ENCODE measurements around the gene LRRC7.
"Not testable (repeated sequence)": the region's sequence is repeated elsewhere in the genome, so short reads cannot be mapped to it uniquely, and the experiment has no call there.

Gene LRRC7

GRCh38 chr1:70039485-70039884 lies 471.8 kb downstream of the LRRC7 start:
- DNase-seq (ENCODE audit: low read depth, low spot score) = no peak

GRCh38 chr1:70041317-70042045 lies 473.8 kb downstream of the LRRC7 start:
- no peak for DNase-seq (ENCODE audit: low read depth, low spot score)

GRCh38 chr1:70042090-70042731 lies 474.5 kb downstream of the LRRC7 start:
- DNase-seq (ENCODE audit: low read depth, low spot score) = no peak

GRCh38 chr1:70043804-70044203 lies 476.1 kb downstream of the LRRC7 start:
- DNase-seq (ENCODE audit: low read depth, low spot score) = peak; percentile 3

GRCh38 chr1:70044832-70045231 lies 477.1 kb downstream of the LRRC7 start:
- DNase-seq (ENCODE audit: low read depth, low spot score) = no peak

- DNase-seq (ENCODE audit: low read depth, low spot score) = not testable (repeated sequence)
These were observed 477.9 kb downstream of the LRRC7 start for GRCh38 chr1:70045581-70045980.

GRCh38 chr1:70048336-70049094 lies 480.8 kb downstream of the LRRC7 start:
- no peak for DNase-seq (ENCODE audit: low read depth, low spot score)

- no peak for DNase-seq (ENCODE audit: low read depth, low spot score)
These were observed 484.2 kb downstream of the LRRC7 start for GRCh38 chr1:70051926-70052325.

- no peak for DNase-seq (ENCODE audit: low read depth, low spot score)
These were observed 489.8 kb downstream of the LRRC7 start for GRCh38 chr1:70057500-70057899.

- DNase-seq (ENCODE audit: low read depth, low spot score) = no peak
These were observed 493.5 kb downstream of the LRRC7 start for GRCh38 chr1:70061231-70061630.

GRCh38 chr1:70063861-70064260 lies 496.1 kb downstream of the LRRC7 start:
- DNase-seq (ENCODE audit: low read depth, low spot score) = no peak

GRCh38 chr1:70066711-70067110 lies 499.0 kb downstream of the LRRC7 start:
- DNase-seq (ENCODE audit: low read depth, low spot score) = no peak

- no peak for DNase-seq (ENCODE audit: low read depth, low spot score)
These were observed 503.9 kb downstream of the LRRC7 start for GRCh38 chr1:70071601-70072000.

- DNase-seq (ENCODE audit: low read depth, low spot score) = no peak
These were observed 504.6 kb downstream of the LRRC7 start for GRCh38 chr1:70072231-70072751.

GRCh38 chr1:70075761-70076160 lies 508.0 kb downstream of the LRRC7 start:
- no peak for DNase-seq (ENCODE audit: low read depth, low spot score)

GRCh38 chr1:70077066-70077465 lies 509.3 kb downstream of the LRRC7 start:
- no peak for DNase-seq (ENCODE audit: low read depth, low spot score)

- no peak for DNase-seq (ENCODE audit: low read depth, low spot score)
These were observed 511.8 kb downstream of the LRRC7 start for GRCh38 chr1:70079546-70079945.

- DNase-seq (ENCODE audit: low read depth, low spot score) = no peak
These were observed 515.8 kb downstream of the LRRC7 start for GRCh38 chr1:70083519-70083918.

- DNase-seq (ENCODE audit: low read depth, low spot score) = no peak
These were observed 516.7 kb downstream of the LRRC7 start for GRCh38 chr1:70084314-70084915.

GRCh38 chr1:70085521-70085920 lies 517.8 kb downstream of the LRRC7 start:
- DNase-seq (ENCODE audit: low read depth, low spot score) = no peak

- DNase-seq (ENCODE audit: low read depth, low spot score) = no peak
These were observed 519.2 kb downstream of the LRRC7 start for GRCh38 chr1:70086897-70087296.

- DNase-seq (ENCODE audit: low read depth, low spot score) = no peak
These were observed 522.4 kb downstream of the LRRC7 start for GRCh38 chr1:70090141-70090540.

All from iPS DF 19.7 (cell line).